ENCODE measurements around the gene CHST11. TPM values are rescaled to one million over a fixed set of nuclear protein-coding genes. Genes with fewer than 3 reads are reported as not detected.
A peak's percentile ranks its signal among the peaks of the same experiment; 100 is the strongest.

Gene CHST11
- total and polyA plus RNA-seq, 9 of the 15 experiments (the other 6 are each of a cell fraction or from before 2014, with no cell fraction given) = 2.3 to 38.7 (median 15.0) TPM

- TF ChIP-seq MITF (IDR thresholded peaks at IDR 0.05) = no peak
- 0 out of 2 replicates have a peak, but pooled peaks have one; percentile 2 for TF ChIP-seq ZNF24 (IDR thresholded peaks at IDR 0.05)
- no peak for TF ChIP-seq ZSCAN29 (IDR thresholded peaks at IDR 0.05)
- TF ChIP-seq ZNF431 (CRISPR knock-in tag; IDR thresholded peaks at IDR 0.05) = no peak
- no peak for TF ChIP-seq ERF (CRISPR knock-in tag; IDR thresholded peaks at IDR 0.05)
- TF ChIP-seq ZNF436 (CRISPR knock-in tag; IDR thresholded peaks at IDR 0.05) = no peak
- no peak for TF ChIP-seq SMARCB1 (IDR thresholded peaks at IDR 0.05; ENCODE audit: insufficient read length, low read depth)
- peak; percentile 36; the same call in 1 of the 2 replicates for TF ChIP-seq DPF2 (IDR thresholded peaks at IDR 0.05)
- no peak for TF ChIP-seq ZNF146 (CRISPR knock-in tag; IDR thresholded peaks at IDR 0.05; ENCODE audit: unreplicated experiment)
- TF ChIP-seq CUX1 (CRISPR knock-in tag; IDR thresholded peaks at IDR 0.05) = no peak
- 0 out of 2 replicates have a peak, but pooled peaks have one; percentile 42 for TF ChIP-seq SMARCC2 (IDR thresholded peaks at IDR 0.05; ENCODE audit: low read depth)
- no peak for TF ChIP-seq ZFX (CRISPR knock-in tag; IDR thresholded peaks at IDR 0.05)
- TF ChIP-seq NCOR1 (IDR thresholded peaks at IDR 0.05) = no peak
- peak; percentile 47 to 69 (median 66) for TF ChIP-seq CTCF (IDR thresholded peaks at IDR 0.05 in 2 of 3, conservative IDR thresholded peaks at IDR 0.05 in 1 of 3; ENCODE audit: insufficient read depth in 2 of 3, low read depth in 1 of 3, low read length in 3 of 3)
- no peak for TF ChIP-seq ARID1B (IDR thresholded peaks at IDR 0.05)
- no peak for TF ChIP-seq ZNF217 (CRISPR knock-in tag; IDR thresholded peaks at IDR 0.05)
Observed at GRCh38 chr12:104456950-104457745, 400 bp downstream of the CHST11 start (continued).
